Duodenal mucosa (tissue), 2 donors: ENCODE results near the gene ELAVL2.

Experiments
- H3K27ac ChIP-seq: one replicate; pipeline ENCODE4 v1.7.0; 2013; ENCODE audit warnings: low read depth, low read length
- H3K27me3 ChIP-seq, 2 donors: one replicate each; pipeline ENCODE4 v1.7.0; 2013; ENCODE audit warnings: low read length in 2 of 2, control low read depth in 1 of 2; ENCODE audit not compliant: insufficient read depth in 2 of 2, control insufficient read depth in 1 of 2
- H3K36me3 ChIP-seq, 2 donors: one replicate each; pipeline ENCODE4 v1.7.0; 2013; ENCODE audit warnings: low read length in 2 of 2, control low read depth in 1 of 2; ENCODE audit not compliant: insufficient read depth in 2 of 2, control insufficient read depth in 1 of 2
- H3K4me1 ChIP-seq, 2 donors: one replicate each; pipeline ENCODE4 v1.7.0; 2013; ENCODE audit warnings: low read length in 2 of 2, control low read depth in 1 of 2; ENCODE audit not compliant: insufficient read depth in 2 of 2, control insufficient read depth in 1 of 2
- H3K4me3 ChIP-seq, 2 donors: one replicate each; pipeline ENCODE4 v1.7.0; 2013; ENCODE audit warnings: low read length in 2 of 2, low read depth in 1 of 2
- H3K9ac ChIP-seq, 2 donors: one replicate each; pipeline ENCODE4 v1.7.0; 2013; ENCODE audit warnings: low read length in 2 of 2, low read depth in 1 of 2
- H3K9me3 ChIP-seq, 2 donors: one replicate each; pipeline ENCODE4 v1.7.0; 2013; ENCODE audit warnings: low read length in 2 of 2, control low read depth in 1 of 2; ENCODE audit not compliant: control insufficient read depth in 1 of 2

The ELAVL2 gene

GRCh38 chr9:23826120-23826629, at the start of gene ELAVL2:
ELAVL2 (minus strand) TSS chr9:23826240; CDS start chr9:23762234, 64,006 bp downstream.
- no peak within 1 kb of the TSS for H3K27ac ChIP-seq
- H3K9ac ChIP-seq = no peak within 1 kb of the TSS
- no peaks in the 10 kb centered on the region for H3K4me1 ChIP-seq
- no peaks in the 10 kb centered on the region for H3K36me3 ChIP-seq
- peak within 1 kb of the TSS; percentile 46 to 48 for H3K4me3 ChIP-seq
- peaks cover 0 to 9% of the 10 kb centered on the region in 2 donors for H3K9me3 ChIP-seq
- peaks cover 9 to 58% of the 10 kb centered on the region in 2 donors for H3K27me3 ChIP-seq

DNA sequence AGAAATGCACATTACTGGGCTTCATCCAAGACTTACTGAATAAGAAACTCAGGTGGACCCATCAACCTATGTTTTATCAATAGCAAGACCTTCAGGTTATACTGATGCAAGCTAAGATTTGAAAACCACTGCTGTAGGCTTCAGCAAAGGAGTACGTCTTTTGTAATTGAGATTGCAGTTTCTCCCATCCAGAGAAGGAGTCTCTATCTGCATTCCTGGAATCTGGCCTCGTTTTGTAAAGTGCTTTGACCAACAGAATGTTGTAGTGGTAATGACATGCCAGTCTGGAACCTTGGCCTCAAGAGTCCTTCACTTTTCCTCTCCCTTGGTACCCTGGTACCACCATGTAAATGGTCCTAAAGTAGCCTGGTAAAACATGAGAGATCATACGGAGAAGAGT, 32.2 kb upstream of the ELAVL2 start:
- H3K9ac ChIP-seq = no peak overlapping the region
- H3K36me3 ChIP-seq = no peaks in the 10 kb centered on the region
- no peak overlapping the region for H3K27ac ChIP-seq
- no peak overlapping the region for H3K4me3 ChIP-seq
- no peaks in the 10 kb centered on the region for H3K4me1 ChIP-seq
- H3K9me3 ChIP-seq = no peaks in the 10 kb centered on the region
- H3K27me3 ChIP-seq = no peaks in the 10 kb centered on the region

GRCh38 chr9:23855873-23856604, 30.0 kb upstream of the ELAVL2 start:
- H3K9ac ChIP-seq = no peak overlapping the region

DNA sequence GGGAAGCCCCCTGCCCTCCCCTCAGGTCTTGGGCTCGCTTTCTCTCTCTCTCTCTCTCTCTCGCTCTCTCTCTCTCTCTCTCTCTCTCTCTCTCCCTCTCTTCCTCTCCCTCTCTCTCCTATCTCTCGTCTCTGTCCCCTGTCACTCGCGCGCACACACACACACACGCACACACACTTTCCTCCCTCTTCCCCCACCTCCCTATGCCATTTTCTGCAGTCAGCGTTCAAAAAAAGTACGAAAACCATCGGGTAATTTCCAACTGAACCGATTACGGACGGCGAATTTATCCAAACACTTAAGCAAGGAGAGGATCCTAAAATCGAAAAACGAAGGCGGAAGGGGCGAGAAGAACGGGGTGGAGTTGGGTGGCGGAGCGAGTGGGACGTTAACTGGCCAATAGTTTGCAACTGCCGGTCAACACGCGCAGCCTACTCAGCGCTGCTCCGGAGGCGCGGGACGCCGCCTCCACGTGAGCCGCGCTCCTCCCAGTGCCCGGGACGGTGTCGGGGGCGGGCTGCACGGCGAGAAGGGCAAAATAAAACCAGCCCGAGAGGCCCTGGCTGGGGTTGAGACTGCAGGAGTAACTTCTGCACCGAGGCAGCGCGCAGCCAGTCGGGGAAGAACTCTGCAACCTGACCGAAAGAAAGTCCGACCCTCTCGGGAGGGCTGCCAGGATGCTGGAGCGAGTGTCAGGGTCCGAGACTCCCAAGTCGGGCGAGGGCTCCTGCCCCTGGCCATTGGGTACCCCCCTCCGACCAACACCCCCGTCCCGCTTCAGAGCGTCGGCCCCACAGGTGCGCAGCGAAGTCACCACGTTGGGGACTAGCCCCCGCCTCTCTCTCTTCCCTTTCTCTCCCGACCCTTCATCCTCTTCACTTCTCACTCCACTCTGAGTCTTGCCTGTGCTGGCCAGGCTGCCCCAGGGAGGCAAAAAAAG, 24.9 kb upstream of the ELAVL2 start:
- no peaks in the 10 kb centered on the region for H3K4me1 ChIP-seq
- H3K4me3 ChIP-seq = peak overlapping the region; percentile 11 to 32
- no peak overlapping the region for H3K27ac ChIP-seq
- H3K9ac ChIP-seq = no peak overlapping the region
- H3K9me3 ChIP-seq = peaks cover 0 to 5% of the 10 kb centered on the region in 2 donors
- peaks cover 0 to 7% of the 10 kb centered on the region in 2 donors for H3K27me3 ChIP-seq
- no peaks in the 10 kb centered on the region for H3K36me3 ChIP-seq

More at GRCh38 chr9:23855873-23856604, 30.0 kb upstream of the ELAVL2 start:
- Histone ChIP-seq H3K27ac (no peak overlapping the region), H3K4me3 (no peak overlapping the region), H3K4me1 (no peaks in the 10 kb centered on the region), H3K27me3 (no peaks in the 10 kb centered on the region), H3K36me3 (no peaks in the 10 kb centered on the region), H3K9me3 (peaks cover 0 to 2% of the 10 kb centered on the region in 2 donors)

GRCh38 chr9:23850242-23850689, 24.2 kb upstream of the ELAVL2 start:
- Histone ChIP-seq H3K27ac (no peak overlapping the region), H3K9ac (no peak overlapping the region), H3K27me3 (peaks cover 0 to 7% of the 10 kb centered on the region in 2 donors), H3K4me3 (no peak overlapping the region), H3K9me3 (peaks cover 0 to 5% of the 10 kb centered on the region in 2 donors), H3K4me1 (no peaks in the 10 kb centered on the region), H3K36me3 (no peaks in the 10 kb centered on the region)

DNA sequence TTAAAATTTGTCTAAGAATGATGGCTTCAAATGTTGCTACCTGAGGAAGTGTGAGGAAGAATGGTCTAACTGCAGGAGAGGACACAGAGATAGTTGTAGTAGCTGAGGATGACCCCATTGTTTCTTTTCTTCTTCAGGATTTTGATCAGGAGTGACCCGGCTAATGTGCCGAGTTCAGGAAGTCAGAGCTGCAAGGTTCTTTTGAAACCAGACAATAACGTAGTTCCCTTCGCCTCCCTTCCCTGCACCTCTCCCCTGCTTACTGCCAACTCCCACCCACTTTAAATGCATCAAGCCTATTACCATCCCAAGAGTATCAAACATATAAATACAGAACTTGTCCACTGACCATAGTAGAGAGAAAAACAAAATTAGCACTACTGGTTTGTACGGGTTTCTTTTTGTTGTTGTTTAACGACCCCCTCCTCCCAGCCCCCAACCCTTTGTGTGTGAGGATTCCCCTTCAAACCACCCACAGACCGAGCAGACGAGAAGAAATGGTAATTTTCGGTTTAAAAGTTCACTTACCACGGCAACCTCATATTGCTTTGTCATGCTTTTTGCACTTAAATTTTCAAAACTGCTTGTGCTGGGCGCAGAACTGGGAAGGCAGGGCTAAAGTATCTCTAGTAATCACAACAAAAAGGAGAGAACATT, 23.5 kb upstream of the ELAVL2 start:
- Histone ChIP-seq H3K9ac (no peak overlapping the region), H3K4me3 (no peak overlapping the region), H3K9me3 (peaks cover 0 to 5% of the 10 kb centered on the region in 2 donors), H3K27ac (no peak overlapping the region), H3K36me3 (no peaks in the 10 kb centered on the region), H3K4me1 (no peaks in the 10 kb centered on the region), H3K27me3 (peaks cover 0 to 7% of the 10 kb centered on the region in 2 donors)

DNA sequence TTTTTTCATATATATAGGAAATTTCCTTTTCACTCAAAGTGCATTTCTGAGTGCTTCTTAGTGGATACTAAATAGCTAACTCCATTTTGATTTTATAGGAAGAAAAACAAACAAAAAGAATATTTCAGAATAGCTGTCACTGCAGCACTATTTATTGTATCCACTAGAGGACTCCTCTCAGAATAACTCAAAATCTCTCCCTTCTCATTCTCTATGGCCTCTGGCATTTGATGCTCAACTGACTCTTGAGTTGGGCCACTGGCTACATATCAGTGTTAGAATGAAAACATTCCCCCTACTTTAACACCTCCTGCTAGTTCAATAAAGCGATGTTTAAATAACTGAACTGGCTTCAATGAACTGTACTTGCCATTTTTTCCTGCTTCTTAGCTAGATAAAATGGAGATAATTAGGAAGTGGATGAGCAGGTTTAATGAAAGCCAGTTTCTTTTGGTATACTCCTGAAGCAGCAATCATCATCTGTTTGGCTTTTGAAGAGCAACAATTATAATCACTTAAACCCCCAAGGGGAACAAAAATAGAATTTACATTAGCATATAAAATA, 16.6 kb upstream of the ELAVL2 start:
- H3K4me1 ChIP-seq = no peaks in the 10 kb centered on the region
- no peak overlapping the region for H3K27ac ChIP-seq
- H3K9me3 ChIP-seq = peaks cover 0 to 2% of the 10 kb centered on the region in 2 donors
- H3K27me3 ChIP-seq = no peaks in the 10 kb centered on the region
- H3K4me3 ChIP-seq = no peak overlapping the region
- no peaks in the 10 kb centered on the region for H3K36me3 ChIP-seq
- H3K9ac ChIP-seq = no peak overlapping the region

- Histone ChIP-seq H3K9me3 (peaks cover 0 to 2% of the 10 kb centered on the region in 2 donors), H3K36me3 (no peaks in the 10 kb centered on the region), H3K27ac (no peak overlapping the region), H3K4me3 (no peak overlapping the region), H3K27me3 (no peaks in the 10 kb centered on the region), H3K9ac (no peak overlapping the region), H3K4me1 (no peaks in the 10 kb centered on the region)
Observed at GRCh38 chr9:23841304-23841703, 15.3 kb upstream of the ELAVL2 start.

DNA sequence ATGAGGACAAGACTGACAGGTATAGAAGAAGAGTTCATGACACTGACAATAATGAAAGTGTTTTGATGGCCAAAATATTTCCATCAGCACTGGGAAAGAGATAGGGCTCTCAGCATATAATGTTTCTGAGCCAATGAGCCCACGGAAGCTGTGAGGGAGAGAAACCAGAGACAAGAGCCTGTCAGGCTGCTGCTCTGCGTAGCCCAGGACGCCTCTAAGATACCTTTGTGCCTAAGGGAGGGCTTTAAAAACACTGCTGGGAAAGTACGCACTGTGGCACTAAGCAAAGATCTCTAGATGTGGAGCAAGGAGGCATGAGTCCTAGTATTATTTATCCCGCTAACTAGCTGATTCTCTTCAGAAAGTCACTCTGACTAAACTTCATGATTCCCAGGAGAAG, 11.0 kb upstream of the ELAVL2 start:
- H3K27me3 ChIP-seq = peaks cover 0 to under 1% of the 10 kb centered on the region in 2 donors
- no peaks in the 10 kb centered on the region for H3K36me3 ChIP-seq
- no peak overlapping the region for H3K4me3 ChIP-seq
- no peaks in the 10 kb centered on the region for H3K9me3 ChIP-seq
- H3K4me1 ChIP-seq = no peaks in the 10 kb centered on the region
- H3K9ac ChIP-seq = no peak overlapping the region
- no peak overlapping the region for H3K27ac ChIP-seq
